Measurements from ENCODE around the gene SDR9C7.

SDR9C7 gene

GRCh38 chr12:56931474-56931978 lies 2.7 kb downstream of the SDR9C7 start:
- no peak overlapping the region for H3K4me3 Mint-ChIP-seq
- no peak for TF ChIP-seq CTCF (IDR thresholded peaks at IDR 0.05)
- peaks cover 46% of the 10 kb centered on the region for H3K4me1 Mint-ChIP-seq
- no peaks in the 10 kb centered on the region for H3K36me3 Mint-ChIP-seq (ENCODE audit: low read depth)
- no peaks in the 10 kb centered on the region for H3K9me3 Mint-ChIP-seq
- no peak for DNase-seq
- H3K27ac Mint-ChIP-seq = no peak overlapping the region
- H3K27me3 Mint-ChIP-seq (ENCODE audit: low read depth, poor library complexity) = peaks cover 24% of the 10 kb centered on the region

- no peak for TF ChIP-seq CTCF (IDR thresholded peaks at IDR 0.05)
- Mint-ChIP-seq H3K27ac (peak overlapping the region; percentile 23), H3K4me3 (no peak overlapping the region), H3K4me1 (peaks cover 46% of the 10 kb centered on the region), H3K9me3 (no peaks in the 10 kb centered on the region), H3K36me3 (ENCODE audit: low read depth) (no peaks in the 10 kb centered on the region), H3K27me3 (ENCODE audit: low read depth, poor library complexity) (peaks cover 15% of the 10 kb centered on the region)
- no peak for DNase-seq
Observed at GRCh38 chr12:56930241-56930640, 4.0 kb downstream of the SDR9C7 start.

GRCh38 chr12:56929780-56930179 lies 4.4 kb downstream of the SDR9C7 start:
- no peaks in the 10 kb centered on the region for H3K36me3 Mint-ChIP-seq (ENCODE audit: low read depth)
- H3K9me3 Mint-ChIP-seq = no peaks in the 10 kb centered on the region
- H3K4me1 Mint-ChIP-seq = peaks cover 42% of the 10 kb centered on the region
- DNase-seq = no peak
- TF ChIP-seq CTCF (IDR thresholded peaks at IDR 0.05) = no peak
- peak overlapping the region; percentile 50 for H3K27ac Mint-ChIP-seq
- H3K27me3 Mint-ChIP-seq (ENCODE audit: low read depth, poor library complexity) = peaks cover 14% of the 10 kb centered on the region
- H3K4me3 Mint-ChIP-seq = no peak overlapping the region

- no peak overlapping the region for H3K4me3 Mint-ChIP-seq
- H3K36me3 Mint-ChIP-seq (ENCODE audit: low read depth) = no peaks in the 10 kb centered on the region
- peaks cover 41% of the 10 kb centered on the region for H3K4me1 Mint-ChIP-seq
- no peak for DNase-seq
- no peak for TF ChIP-seq CTCF (IDR thresholded peaks at IDR 0.05)
- H3K27me3 Mint-ChIP-seq (ENCODE audit: low read depth, poor library complexity) = peaks cover 11% of the 10 kb centered on the region
- H3K9me3 Mint-ChIP-seq = no peaks in the 10 kb centered on the region
- no peak overlapping the region for H3K27ac Mint-ChIP-seq
Observed at GRCh38 chr12:56928262-56928661, 5.9 kb downstream of the SDR9C7 start.

- Mint-ChIP-seq H3K27ac (no peak overlapping the region), H3K27me3 (ENCODE audit: low read depth, poor library complexity) (peaks cover 8% of the 10 kb centered on the region), H3K36me3 (ENCODE audit: low read depth) (no peaks in the 10 kb centered on the region), H3K4me1 (peaks cover 33% of the 10 kb centered on the region), H3K9me3 (no peaks in the 10 kb centered on the region), H3K4me3 (no peak overlapping the region)
- no peak for TF ChIP-seq CTCF (IDR thresholded peaks at IDR 0.05)
- no peak for DNase-seq
Observed at GRCh38 chr12:56927281-56927680, 6.9 kb downstream of the SDR9C7 start.

- Mint-ChIP-seq H3K27me3 (ENCODE audit: low read depth, poor library complexity) (peaks cover 10% of the 10 kb centered on the region), H3K4me3 (no peak overlapping the region), H3K9me3 (peaks cover 6% of the 10 kb centered on the region), H3K36me3 (ENCODE audit: low read depth) (no peaks in the 10 kb centered on the region), H3K4me1 (no peaks in the 10 kb centered on the region), H3K27ac (no peak overlapping the region)
- no peak for TF ChIP-seq CTCF (IDR thresholded peaks at IDR 0.05)
- DNase-seq = no peak
Observed at GRCh38 chr12:56922031-56922430, 12.2 kb downstream of the SDR9C7 start.
